Keratinocyte (primary cell): ENCODE results near the gene EXOC3L2.

Experiments used
- CTCF ChIP-seq, 3 experiments: IDR thresholded peaks in 1 of 3; conservative IDR thresholded peaks in 1 of 3; optimal IDR thresholded peaks in 1 of 3; 2 replicates in 2 of 3; 3 replicates in 1 of 3; pipeline versions ENCODE3 to v1.5.1; 2011; ENCODE audit warnings: low read length in 3 of 3, mild to moderate bottlenecking in 3 of 3, moderate library complexity in 2 of 3, control low read depth in 1 of 3, inconsistent platforms in 1 of 3; ENCODE audit not compliant: insufficient read depth in 2 of 3; ENCODE audit errors: extremely low read depth in 1 of 3
- EZH2 ChIP-seq: IDR thresholded peaks from one replicate; pipeline ENCODE4 v1.6.1; 2012; ENCODE audit warnings: inconsistent platforms, mild to moderate bottlenecking, low read length, moderate library complexity

DNA sequence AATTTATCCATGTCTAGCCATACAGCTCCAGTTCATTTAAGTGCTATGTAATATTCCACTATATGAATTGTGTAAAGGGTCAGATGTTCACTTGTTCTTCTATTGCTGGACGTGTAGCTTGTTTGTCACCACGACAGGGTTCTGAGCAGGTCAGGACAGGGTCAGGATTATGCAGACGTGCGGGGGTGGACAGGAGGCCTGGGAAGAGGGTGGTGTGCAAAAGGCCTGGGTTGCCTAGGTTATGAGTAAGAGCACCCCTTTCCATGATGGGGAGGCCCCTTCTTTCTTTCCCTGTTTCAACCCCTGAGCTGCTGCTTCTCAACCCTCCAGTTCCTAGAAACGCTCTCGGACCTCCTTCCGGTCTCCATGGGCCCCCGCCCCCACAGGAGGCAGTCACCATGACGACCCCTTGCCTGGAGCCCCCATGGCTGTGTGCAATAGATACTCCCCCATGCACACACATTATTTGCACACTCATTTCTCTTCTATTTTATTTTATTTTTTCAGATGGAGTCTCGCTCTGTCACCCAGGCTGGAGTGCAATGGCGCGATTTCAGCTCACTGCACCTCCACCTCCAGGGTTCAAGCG, 2.0 kb downstream of the EXOC3L2 start:
- TF ChIP-seq CTCF (optimal IDR thresholded peaks at IDR 0.05 in 1 of 3, IDR thresholded peaks at IDR 0.05 in 1 of 3, conservative IDR thresholded peaks at IDR 0.05 in 1 of 3; ENCODE audit: extremely low read depth in 1 of 3, insufficient read depth in 2 of 3, low read length in 3 of 3) (no peak), EZH2 (no peak)
